Neural cell (in vitro differentiated cells): ENCODE measurements around the gene SDHAF2. TPM values are rescaled to one million over a fixed set of nuclear protein-coding genes. Genes with fewer than 3 reads are reported as not detected.

Experiments used
- H2AFZ ChIP-seq: fragments of 200-600, 300-800 bp; sonication (generic), shearing (Covaris generic); 2 replicates; pipeline ENCODE4 v1.6.0; 2014; ENCODE audit warnings: low read depth, mild to moderate bottlenecking, antibody characterized with exemption, low read length, moderate library complexity
- H3F3A ChIP-seq: fragments of 200-600 bp; shearing (Covaris generic); 2 replicates; pipeline ENCODE4 v1.6.1; 2016; ENCODE audit warnings: mild to moderate bottlenecking, moderate library complexity, mixed read lengths, antibody characterized with exemption, low read length; ENCODE audit not compliant: insufficient read depth, poor library complexity, severe bottlenecking
- H3K27ac ChIP-seq: fragments of 200-600, 300-800 bp; sonication (generic), shearing (Covaris generic); 2 replicates; pipeline ENCODE4 v1.5.1; 2014; ENCODE audit warnings: mild to moderate bottlenecking, low read length, moderate library complexity
- H3K27me3 ChIP-seq: fragments of 300-800, 200-600 bp; sonication (generic), shearing (Covaris generic); 2 replicates; pipeline ENCODE4 v1.6.0; 2014; ENCODE audit warnings: mild to moderate bottlenecking, low read depth, low read length, moderate library complexity; ENCODE audit not compliant: insufficient read depth
- H3K36me3 ChIP-seq: fragments of 300-800, 200-600 bp; sonication (generic), shearing (Covaris generic); 2 replicates; pipeline ENCODE4 v1.5.1; 2014; ENCODE audit warnings: mild to moderate bottlenecking, antibody characterized with exemption, low read length, moderate library complexity; ENCODE audit not compliant: insufficient read depth
- H3K4me2 ChIP-seq: fragments of 300-800, 200-600 bp; sonication (generic), shearing (Covaris generic); 2 replicates; pipeline ENCODE4 v1.6.0; 2014; ENCODE audit warnings: mild to moderate bottlenecking, low read length
- H3K4me3 ChIP-seq: fragments of 300-800, 200-600 bp; sonication (generic), shearing (Covaris generic); 2 replicates; pipeline ENCODE4 v1.5.1; 2014; ENCODE audit warnings: mild to moderate bottlenecking, low read length, moderate library complexity
- H3K79me2 ChIP-seq: fragments of 200-600 bp; shearing (Covaris generic); replicated peaks from 2 replicates; pipeline ENCODE4 v1.6.0; 2014; ENCODE audit warnings: mild to moderate bottlenecking, low read length, moderate library complexity; ENCODE audit not compliant: insufficient read depth
- H3K9ac ChIP-seq: fragments of 300-800, 200-600 bp; sonication (generic), shearing (Covaris generic); 2 replicates; pipeline ENCODE4 v1.6.1; 2016; ENCODE audit warnings: mild to moderate bottlenecking, low read length, mixed read lengths
- H3K9me2 ChIP-seq: fragments of 200-600 bp; shearing (Covaris generic); 2 replicates; pipeline ENCODE4 v1.6.1; 2016; ENCODE audit warnings: mild to moderate bottlenecking, low read length, mixed read lengths; ENCODE audit not compliant: insufficient read depth
- H3K9me3 ChIP-seq: fragments of 200-600, 300-800 bp; sonication (generic), shearing (Covaris generic); 2 replicates; pipeline ENCODE4 v1.6.1; 2016; ENCODE audit warnings: mild to moderate bottlenecking, mixed run types, low read length, moderate library complexity, mixed read lengths
- H4K20me1 ChIP-seq: fragments of 200-600 bp; shearing (Covaris generic); 2 replicates; pipeline ENCODE4 v1.6.1; 2016; ENCODE audit warnings: mild to moderate bottlenecking, mixed run types; ENCODE audit not compliant: insufficient read depth
- CTCF ChIP-seq: fragments of 450-650 bp; IDR thresholded peaks from 2 replicates; pipeline ENCODE4 v1.5.1; 2014; ENCODE audit warnings: antibody characterized with exemption, mild to moderate bottlenecking, moderate library complexity; ENCODE audit not compliant: poor library complexity, severe bottlenecking
- EP300 ChIP-seq: fragments of 450-650 bp; conservative IDR thresholded peaks from 2 replicates; pipeline ENCODE4 v1.6.1; 2014; ENCODE audit warnings: antibody characterized with exemption, mild to moderate bottlenecking, moderate library complexity; ENCODE audit not compliant: poor library complexity, severe bottlenecking
- EZH2 ChIP-seq: fragments of 200-600, 300-800 bp; shearing (Covaris generic), sonication (generic); IDR thresholded peaks from 2 replicates; pipeline ENCODE4 v1.6.1; 2014; ENCODE audit warnings: antibody characterized with exemption, low read length, borderline replicate concordance, mild to moderate bottlenecking; ENCODE audit not compliant: insufficient read depth, poor library complexity, severe bottlenecking
- MXI1 ChIP-seq: fragments of 450-650 bp; conservative IDR thresholded peaks from 2 replicates; pipeline ENCODE4 v1.6.1; 2014; ENCODE audit warnings: antibody characterized with exemption, mild to moderate bottlenecking; ENCODE audit not compliant: poor library complexity, severe bottlenecking
- POLR2AphosphoS5 ChIP-seq: IDR thresholded peaks from 2 replicates; pipeline ENCODE4 v1.6.1; 2012
- RAD21 ChIP-seq: fragments of 450-650 bp; conservative IDR thresholded peaks from 2 replicates; pipeline ENCODE4 v1.6.1; 2014; ENCODE audit warnings: antibody characterized with exemption, mild to moderate bottlenecking, moderate library complexity
- REST ChIP-seq: IDR thresholded peaks from 2 replicates; pipeline ENCODE4 v1.6.1; 2012; ENCODE audit warnings: borderline replicate concordance
- SMC3 ChIP-seq: fragments of 450-650 bp; conservative IDR thresholded peaks from 2 replicates; pipeline ENCODE4 v1.6.1; 2014; ENCODE audit warnings: antibody characterized with exemption, mild to moderate bottlenecking, moderate library complexity; ENCODE audit not compliant: poor library complexity
- TAF1 ChIP-seq: IDR thresholded peaks from 2 replicates; pipeline ENCODE4 v1.6.1; 2012; ENCODE audit warnings: low read depth
- polyA plus RNA-seq: library from polyadenylated mRNA; depleted of rRNA; stranded (reverse); fragments of >200 nt; gene quantifications from 2 replicates; pipeline ENCODE4 v1.2.3, GENCODE V29; 2014

Gene SDHAF2
- polyA plus RNA-seq, 1 donor from 2014 or later, result 54.5 TPM

DNA sequence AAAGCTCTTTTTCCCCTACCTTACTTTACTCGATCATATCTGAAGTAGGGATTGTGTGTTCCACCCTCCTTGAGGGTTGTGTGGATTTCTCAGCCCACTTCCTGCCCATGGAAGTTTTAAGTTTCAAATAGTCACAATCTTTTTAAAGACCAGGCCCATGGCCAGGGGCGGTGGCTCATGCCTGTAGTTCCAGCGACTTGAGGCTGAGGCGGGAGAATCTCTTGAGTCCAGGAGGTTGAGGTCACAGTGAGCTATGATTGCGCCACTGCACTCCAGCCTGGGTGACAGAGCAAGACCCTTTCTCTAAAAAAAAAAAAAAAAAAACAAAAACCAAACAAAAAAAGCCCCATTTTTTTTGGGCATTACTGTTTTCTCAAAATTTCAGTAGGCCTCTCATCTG is 42.4 kb downstream of the SDHAF2 start:
- no peaks in the 10 kb centered on the region for H3K79me2 ChIP-seq
- no peak overlapping the region for H3K27ac ChIP-seq
- H3K9ac ChIP-seq, result no peak overlapping the region
- no peaks in the 10 kb centered on the region for H3F3A ChIP-seq
- H3K36me3 ChIP-seq, result no peaks in the 10 kb centered on the region
- no peaks in the 10 kb centered on the region for H3K9me2 ChIP-seq
- no peaks in the 10 kb centered on the region for H4K20me1 ChIP-seq
- H2AFZ ChIP-seq, result no peak overlapping the region
- H3K27me3 ChIP-seq, result no peaks in the 10 kb centered on the region
- H3K9me3 ChIP-seq, result no peaks in the 10 kb centered on the region
- no peak for TF ChIP-seq TAF1
- no peak for TF ChIP-seq REST
- no peak for TF ChIP-seq EZH2
- no peak for TF ChIP-seq EP300
- TF ChIP-seq POLR2AphosphoS5, result no peak
- no peak for TF ChIP-seq SMC3
- no peak for TF ChIP-seq MXI1
- no peak overlapping the region for H3K4me3 ChIP-seq
- no peak overlapping the region for H3K4me2 ChIP-seq

DNA sequence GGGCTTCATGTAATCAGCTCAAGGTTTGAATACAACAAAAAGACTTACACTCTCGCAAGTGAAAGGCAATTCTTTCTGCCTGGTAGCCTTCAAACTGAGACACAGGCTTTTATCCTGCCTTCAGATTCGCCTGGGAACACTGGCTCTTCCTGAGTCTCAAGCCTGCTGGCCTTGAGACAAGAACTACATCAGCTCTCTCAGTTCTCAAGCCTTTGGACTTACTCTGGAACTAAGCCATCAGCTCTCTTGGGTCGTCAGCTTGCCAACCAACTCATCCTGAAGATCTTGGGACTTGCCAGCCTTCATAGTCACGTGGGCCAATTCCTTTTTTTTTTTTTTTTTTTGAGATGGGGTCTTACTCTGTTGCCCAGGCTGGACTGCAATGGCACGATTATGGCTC is 42.9 kb downstream of the SDHAF2 start:
- H3K27ac ChIP-seq, result no peak overlapping the region
- no peaks in the 10 kb centered on the region for H3K9me2 ChIP-seq
- no peaks in the 10 kb centered on the region for H3K27me3 ChIP-seq
- no peaks in the 10 kb centered on the region for H3F3A ChIP-seq
- no peak for TF ChIP-seq EZH2
- no peak for TF ChIP-seq SMC3
- no peak for TF ChIP-seq REST
- TF ChIP-seq POLR2AphosphoS5, result no peak
- TF ChIP-seq RAD21, result no peak
- TF ChIP-seq MXI1, result no peak
- TF ChIP-seq CTCF, result no peak
- no peak for TF ChIP-seq TAF1
- no peak for TF ChIP-seq EP300
- no peaks in the 10 kb centered on the region for H3K36me3 ChIP-seq
- no peak overlapping the region for H3K9ac ChIP-seq
- H4K20me1 ChIP-seq, result no peaks in the 10 kb centered on the region
- H3K4me3 ChIP-seq, result no peak overlapping the region
- no peaks in the 10 kb centered on the region for H3K79me2 ChIP-seq
- no peaks in the 10 kb centered on the region for H3K9me3 ChIP-seq
- H2AFZ ChIP-seq, result no peak overlapping the region
- H3K4me2 ChIP-seq, result no peak overlapping the region
